PFSK-1 (cell line): Measurements from ENCODE around the gene TTC39B.

Experiments
- FOXP2 ChIP-seq: optimal IDR thresholded peaks from 2 replicates; pipeline ENCODE3; 2011; ENCODE audit warnings: borderline replicate concordance, control low read depth, inconsistent platforms; ENCODE audit not compliant: insufficient read depth; ENCODE audit errors: extremely low read length, extremely low read depth
- POLR2AphosphoS5 ChIP-seq: IDR thresholded peaks from 2 replicates; pipeline ENCODE4 v1.6.1; 2012; ENCODE audit warnings: low read depth, mild to moderate bottlenecking, control low read depth, low read length, moderate library complexity
- SIN3A ChIP-seq: IDR thresholded peaks from 2 replicates; pipeline ENCODE4 v1.6.1; 2012; ENCODE audit warnings: mild to moderate bottlenecking, low read length, moderate library complexity, borderline replicate concordance; ENCODE audit not compliant: insufficient read depth
- TAF1 ChIP-seq: IDR thresholded peaks from 2 replicates; pipeline ENCODE4 v1.6.1; 2012; ENCODE audit warnings: low read length, control low read depth, borderline replicate concordance; ENCODE audit not compliant: insufficient read depth
- TF ChIP-seq, protein P1 (sequence below), 2 experiments: IDR thresholded peaks; 2 replicates each; pipeline versions ENCODE4 v1.6.1 to v1.8.0; 2011 to 2012; ENCODE audit warnings: low read depth in 2 of 2, low read length in 2 of 2, control low read depth in 1 of 2, inconsistent platforms in 1 of 2, mild to moderate bottlenecking in 1 of 2, moderate library complexity in 1 of 2; ENCODE audit not compliant: insufficient read depth in 1 of 2

The TTC39B gene

DNA sequence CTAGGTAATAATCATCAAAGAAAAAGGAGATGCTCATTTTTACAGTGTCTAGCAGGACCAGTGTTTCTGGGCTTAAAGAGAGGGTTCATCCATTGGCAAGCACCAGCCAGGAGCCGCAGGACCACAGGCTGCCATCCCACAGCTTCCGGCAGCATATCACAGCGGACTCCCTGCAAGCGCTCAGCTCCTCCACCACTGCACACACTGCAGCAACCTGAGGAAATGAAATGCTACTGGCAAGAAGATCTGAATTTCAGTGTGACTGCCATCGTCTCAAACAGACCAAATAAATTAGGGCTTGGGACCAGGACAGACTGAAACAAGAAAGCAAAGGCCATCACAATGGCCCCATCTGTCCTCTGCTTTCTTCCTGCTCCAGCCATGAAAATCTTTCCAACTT, 114.2 kb downstream of the TTC39B start:
- TF ChIP-seq FOXP2 (no peak), SIN3A (no peak), TAF1 (no peak), POLR2AphosphoS5 (no peak)
- TF ChIP-seq, protein P1, sequence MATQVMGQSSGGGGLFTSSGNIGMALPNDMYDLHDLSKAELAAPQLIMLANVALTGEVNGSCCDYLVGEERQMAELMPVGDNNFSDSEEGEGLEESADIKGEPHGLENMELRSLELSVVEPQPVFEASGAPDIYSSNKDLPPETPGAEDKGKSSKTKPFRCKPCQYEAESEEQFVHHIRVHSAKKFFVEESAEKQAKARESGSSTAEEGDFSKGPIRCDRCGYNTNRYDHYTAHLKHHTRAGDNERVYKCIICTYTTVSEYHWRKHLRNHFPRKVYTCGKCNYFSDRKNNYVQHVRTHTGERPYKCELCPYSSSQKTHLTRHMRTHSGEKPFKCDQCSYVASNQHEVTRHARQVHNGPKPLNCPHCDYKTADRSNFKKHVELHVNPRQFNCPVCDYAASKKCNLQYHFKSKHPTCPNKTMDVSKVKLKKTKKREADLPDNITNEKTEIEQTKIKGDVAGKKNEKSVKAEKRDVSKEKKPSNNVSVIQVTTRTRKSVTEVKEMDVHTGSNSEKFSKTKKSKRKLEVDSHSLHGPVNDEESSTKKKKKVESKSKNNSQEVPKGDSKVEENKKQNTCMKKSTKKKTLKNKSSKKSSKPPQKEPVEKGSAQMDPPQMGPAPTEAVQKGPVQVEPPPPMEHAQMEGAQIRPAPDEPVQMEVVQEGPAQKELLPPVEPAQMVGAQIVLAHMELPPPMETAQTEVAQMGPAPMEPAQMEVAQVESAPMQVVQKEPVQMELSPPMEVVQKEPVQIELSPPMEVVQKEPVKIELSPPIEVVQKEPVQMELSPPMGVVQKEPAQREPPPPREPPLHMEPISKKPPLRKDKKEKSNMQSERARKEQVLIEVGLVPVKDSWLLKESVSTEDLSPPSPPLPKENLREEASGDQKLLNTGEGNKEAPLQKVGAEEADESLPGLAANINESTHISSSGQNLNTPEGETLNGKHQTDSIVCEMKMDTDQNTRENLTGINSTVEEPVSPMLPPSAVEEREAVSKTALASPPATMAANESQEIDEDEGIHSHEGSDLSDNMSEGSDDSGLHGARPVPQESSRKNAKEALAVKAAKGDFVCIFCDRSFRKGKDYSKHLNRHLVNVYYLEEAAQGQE (IDR thresholded peaks at IDR 0.05; ENCODE audit: insufficient read depth in 1 of 2, low read depth in 2 of 2, low read length in 2 of 2): no peak

GRCh38 chr9:15191378-15191777, 115.6 kb downstream of the TTC39B start:
- no peak for TF ChIP-seq TAF1
- no peak for TF ChIP-seq SIN3A
- TF ChIP-seq POLR2AphosphoS5: no peak
- TF ChIP-seq, protein P1 (IDR thresholded peaks at IDR 0.05; ENCODE audit: insufficient read depth in 1 of 2, low read depth in 2 of 2, low read length in 2 of 2): no peak
- TF ChIP-seq FOXP2: no peak

GRCh38 chr9:15189481-15189880, 117.5 kb downstream of the TTC39B start:
- TF ChIP-seq SIN3A: no peak
- TF ChIP-seq FOXP2: no peak
- TF ChIP-seq TAF1: no peak
- no peak for TF ChIP-seq POLR2AphosphoS5
- TF ChIP-seq, protein P1 (IDR thresholded peaks at IDR 0.05; ENCODE audit: insufficient read depth in 1 of 2, low read depth in 2 of 2, low read length in 2 of 2): no peak

DNA sequence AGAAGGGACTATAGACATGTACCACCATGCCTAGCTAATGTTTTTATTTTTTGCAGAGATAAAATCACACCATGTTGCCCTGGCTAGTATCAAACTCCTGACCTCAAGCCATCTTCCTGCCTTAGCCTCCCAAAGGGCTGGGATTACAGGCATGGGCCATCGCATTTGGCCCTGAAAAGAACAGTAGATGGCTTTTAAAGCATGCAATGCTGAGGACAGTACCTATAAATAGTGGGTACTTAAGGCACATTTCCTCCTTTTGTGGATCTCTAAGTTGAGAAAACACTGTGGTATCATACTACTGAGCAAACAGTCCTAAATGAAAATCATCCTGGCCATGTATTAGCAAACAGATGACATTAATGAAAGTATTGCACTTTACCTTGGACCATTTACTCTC, 119.4 kb downstream of the TTC39B start:
- TF ChIP-seq FOXP2 (no peak), TAF1 (no peak), POLR2AphosphoS5 (no peak), SIN3A (no peak)
- TF ChIP-seq, protein P1 (IDR thresholded peaks at IDR 0.05; ENCODE audit: insufficient read depth in 1 of 2, low read depth in 2 of 2, low read length in 2 of 2): no peak

GRCh38 chr9:15182730-15183129, 124.3 kb downstream of the TTC39B start:
- no peak for TF ChIP-seq FOXP2
- TF ChIP-seq TAF1: no peak
- TF ChIP-seq SIN3A: no peak
- TF ChIP-seq POLR2AphosphoS5: no peak
- TF ChIP-seq, protein P1 (IDR thresholded peaks at IDR 0.05; ENCODE audit: insufficient read depth in 1 of 2, low read depth in 2 of 2, low read length in 2 of 2): no peak
